GM12878 (cell line): ENCODE data around the gene CD248. TPM values are rescaled to one million over a fixed set of nuclear protein-coding genes. Genes with fewer than 3 reads are reported as not detected.

ENCODE experiments used
- BHLHE40 ChIP-seq, 2 experiments: fragments of 450-650 bp in 1 of 2; IDR thresholded peaks; 2 replicates each; pipeline ENCODE4 v1.6.1; 2011 to 2017; ENCODE audit warnings: low read depth in 2 of 2, borderline replicate concordance in 1 of 2, improper control_type of control experiment in 1 of 2, low read length in 1 of 2, mild to moderate bottlenecking in 1 of 2
- BRCA1 ChIP-seq: IDR thresholded peaks from 2 replicates; pipeline ENCODE4 v1.6.1; 2011; ENCODE audit warnings: low read depth, low read length, improper control_type of control experiment
- CHD4 ChIP-seq: fragments of 200-600 bp; sonication (generic); IDR thresholded peaks from 2 replicates; pipeline ENCODE4 v1.6.1; 2016; ENCODE audit warnings: mild to moderate bottlenecking
- GATAD2B ChIP-seq: fragments of 450-650 bp; conservative IDR thresholded peaks from 2 replicates; pipeline ENCODE4 v1.6.1; 2017; ENCODE audit warnings: low read depth, mild to moderate bottlenecking, moderate library complexity
- HDAC6 ChIP-seq: fragments of 200-600 bp; sonication (generic); IDR thresholded peaks from one replicate; pipeline ENCODE4 v1.8.0; 2017; ENCODE audit warnings: antibody characterized with exemption; ENCODE audit not compliant: unreplicated experiment
- JUND ChIP-seq: IDR thresholded peaks from 2 replicates; pipeline ENCODE4 v1.6.1; 2012; ENCODE audit warnings: low read depth, mild to moderate bottlenecking, low read length, improper control_type of control experiment, moderate library complexity
- KDM1A ChIP-seq: fragments of 200-600 bp; sonication (generic); IDR thresholded peaks from 2 replicates; pipeline ENCODE4 v1.6.1; 2016; ENCODE audit warnings: borderline replicate concordance
- MEF2B ChIP-seq: fragments of 450-650 bp; IDR thresholded peaks from 2 replicates; pipeline ENCODE4 v1.6.1; 2018; ENCODE audit warnings: mild to moderate bottlenecking, moderate library complexity; ENCODE audit not compliant: partially characterized antibody, poor library complexity, severe bottlenecking
- MYB ChIP-seq: fragments of 150-350 bp; IDR thresholded peaks from 2 replicates; pipeline ENCODE4 v1.6.1; 2014; ENCODE audit warnings: mild to moderate bottlenecking, low read depth, low read length, borderline replicate concordance
- NBN ChIP-seq: fragments of 450-650 bp; IDR thresholded peaks from 2 replicates; pipeline ENCODE4 v1.6.1; 2016
- NR2C2 ChIP-seq: IDR thresholded peaks from 2 replicates; pipeline ENCODE4 v1.6.1; 2011; ENCODE audit warnings: borderline replicate concordance, low read depth; ENCODE audit not compliant: control insufficient read depth, insufficient read length
- STAT3 ChIP-seq: IDR thresholded peaks from 2 replicates; pipeline ENCODE4 v1.6.1; 2011; ENCODE audit warnings: low read depth, low read length, improper control_type of control experiment
- YBX1 ChIP-seq: fragments of 450-650 bp; IDR thresholded peaks from 2 replicates; pipeline ENCODE4 v1.6.1; 2016; ENCODE audit warnings: antibody characterized with exemption
- ZNF217 ChIP-seq: fragments of 450-650 bp; IDR thresholded peaks from 2 replicates; pipeline ENCODE4 v1.6.1; 2017; ENCODE audit warnings: antibody characterized with exemption, mild to moderate bottlenecking
- polyA plus RNA-seq, 11 experiments: library from polyadenylated mRNA; depleted of rRNA in 4 of 11; unstranded in 6 of 11; stranded (reverse) in 5 of 11; fragments of >200 nt; fragmentation: Nextera tagmentation in 4 of 11; fragmentation: Illumina TruSeq in 1 of 11; extraction: Ambion mirVana in 4 of 11; extraction: Trizol in 1 of 11; gene quantifications; 1 replicate in 1 of 11; 2 replicates in 10 of 11; pipeline versions ENCODE4 v1.2.1 to v1.2.3, GENCODE V29; 2011 to 2016; ENCODE audit warnings: inconsistent platforms in 2 of 11, missing spikeins in 2 of 11, low read depth in 1 of 11
- total RNA-seq, 4 experiments: library from RNA; depleted of rRNA in 3 of 4; stranded (reverse); fragments of >200 nt in 3 of 4; fragmentation: Illumina TruSeq in 1 of 4; extraction: Trizol in 1 of 4; gene quantifications; 2 replicates each; pipeline versions ENCODE4 v1.2.1 to v1.2.3, GENCODE V29; 2013 to 2021
- TF ChIP-seq, protein P1 (sequence below): fragments of 450-650 bp; formaldehyde crosslinking; IDR thresholded peaks from 2 replicates; pipeline ENCODE4 v1.5.0; 2022; ENCODE audit warnings: mild to moderate bottlenecking, missing genetic modification characterization
- TF ChIP-seq, protein P2 (sequence below), 3 experiments: IDR thresholded peaks in 2 of 3; conservative IDR thresholded peaks in 1 of 3; 2 replicates each; pipeline ENCODE4 v1.5.1; 2011; ENCODE audit warnings: low read depth in 3 of 3, low read length in 3 of 3, mild to moderate bottlenecking in 3 of 3, control low read depth in 2 of 3, moderate library complexity in 2 of 3, inconsistent platforms in 1 of 3, mixed read lengths in 1 of 3; ENCODE audit not compliant: control insufficient read depth in 2 of 3, insufficient read depth in 1 of 3; ENCODE audit errors: extremely low read depth in 1 of 3
- TF ChIP-seq, protein P3 (sequence below): fragments of 450-650 bp; conservative IDR thresholded peaks from 2 replicates; pipeline ENCODE4 v1.6.1; 2017; ENCODE audit warnings: mild to moderate bottlenecking, moderate library complexity
- TF ChIP-seq, protein P4 (sequence below): IDR thresholded peaks from 2 replicates; pipeline ENCODE4 v1.6.1; 2011; ENCODE audit warnings: borderline replicate concordance, low read depth, mild to moderate bottlenecking, moderate library complexity, mixed read lengths, low read length; ENCODE audit not compliant: insufficient read depth; ENCODE audit errors: extremely low read length
- TF ChIP-seq, protein P5 (sequence below): IDR thresholded peaks from 2 replicates; pipeline ENCODE4 v1.6.1; 2012; ENCODE audit warnings: low read length, inconsistent platforms

CD248 gene
- total and polyA plus RNA-seq, 10 of the 15 experiments (the other 5 are each of a cell fraction or from before 2014, with no cell fraction given): 0.10 to 0.21 (median 0.20) TPM; not detected in 7

DNA sequence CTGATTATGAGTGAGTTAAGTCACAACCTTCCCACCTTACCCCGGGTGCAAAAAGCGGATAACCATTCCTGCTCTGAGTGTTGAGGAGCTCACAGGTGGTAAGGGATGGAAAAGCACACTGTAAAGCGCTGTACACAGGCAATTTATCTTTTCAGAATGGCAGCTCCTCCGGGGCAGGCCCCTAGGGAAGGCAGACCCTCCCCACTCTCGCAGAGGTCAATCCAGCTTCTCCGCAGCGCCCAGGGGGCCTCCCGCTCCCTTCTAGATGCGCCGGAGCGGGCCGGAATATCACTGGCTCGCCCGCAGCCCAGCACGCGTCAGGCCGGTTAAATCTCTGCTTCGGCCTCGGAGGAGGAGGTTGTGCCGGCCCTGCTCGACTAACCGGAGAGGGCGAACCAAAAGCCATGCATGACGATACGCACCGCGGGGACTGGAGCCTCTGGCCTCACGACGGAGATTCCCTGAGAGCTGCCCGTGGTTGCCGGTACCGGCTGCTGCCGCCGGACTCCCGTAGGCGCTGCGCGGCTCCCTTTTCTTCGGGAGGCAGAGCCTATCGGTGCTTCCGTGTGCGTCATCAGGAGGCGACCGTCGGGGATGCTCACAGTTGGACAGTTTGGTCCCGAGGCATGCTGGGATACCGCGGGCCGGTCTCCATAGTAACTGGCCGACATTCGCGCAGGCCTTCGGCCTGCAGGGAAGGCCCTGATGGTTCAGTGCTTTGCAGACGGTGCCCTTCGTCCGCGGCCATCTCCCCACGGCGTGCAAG lies 27.9 kb upstream of the CD248 start, which contains the start of gene BRMS1 (continued):
- TF ChIP-seq CHD4 (no peak), YBX1 (no peak), BHLHE40 (IDR thresholded peaks at IDR 0.05; ENCODE audit: borderline replicate concordance in 1 of 2, low read depth in 2 of 2, low read length in 1 of 2) (peak; percentile 8 to 34; a peak in 2 of 4 replicates), KDM1A (no peak), STAT3 (no peak), HDAC6 (peak; percentile 42), ZNF217 (no peak), BRCA1 (no peak), NR2C2 (no peak), GATAD2B (no peak), MYB (peak; percentile 94), JUND (no peak), NBN (peak; percentile 95), MEF2B (no peak)
- TF ChIP-seq, protein P1, sequence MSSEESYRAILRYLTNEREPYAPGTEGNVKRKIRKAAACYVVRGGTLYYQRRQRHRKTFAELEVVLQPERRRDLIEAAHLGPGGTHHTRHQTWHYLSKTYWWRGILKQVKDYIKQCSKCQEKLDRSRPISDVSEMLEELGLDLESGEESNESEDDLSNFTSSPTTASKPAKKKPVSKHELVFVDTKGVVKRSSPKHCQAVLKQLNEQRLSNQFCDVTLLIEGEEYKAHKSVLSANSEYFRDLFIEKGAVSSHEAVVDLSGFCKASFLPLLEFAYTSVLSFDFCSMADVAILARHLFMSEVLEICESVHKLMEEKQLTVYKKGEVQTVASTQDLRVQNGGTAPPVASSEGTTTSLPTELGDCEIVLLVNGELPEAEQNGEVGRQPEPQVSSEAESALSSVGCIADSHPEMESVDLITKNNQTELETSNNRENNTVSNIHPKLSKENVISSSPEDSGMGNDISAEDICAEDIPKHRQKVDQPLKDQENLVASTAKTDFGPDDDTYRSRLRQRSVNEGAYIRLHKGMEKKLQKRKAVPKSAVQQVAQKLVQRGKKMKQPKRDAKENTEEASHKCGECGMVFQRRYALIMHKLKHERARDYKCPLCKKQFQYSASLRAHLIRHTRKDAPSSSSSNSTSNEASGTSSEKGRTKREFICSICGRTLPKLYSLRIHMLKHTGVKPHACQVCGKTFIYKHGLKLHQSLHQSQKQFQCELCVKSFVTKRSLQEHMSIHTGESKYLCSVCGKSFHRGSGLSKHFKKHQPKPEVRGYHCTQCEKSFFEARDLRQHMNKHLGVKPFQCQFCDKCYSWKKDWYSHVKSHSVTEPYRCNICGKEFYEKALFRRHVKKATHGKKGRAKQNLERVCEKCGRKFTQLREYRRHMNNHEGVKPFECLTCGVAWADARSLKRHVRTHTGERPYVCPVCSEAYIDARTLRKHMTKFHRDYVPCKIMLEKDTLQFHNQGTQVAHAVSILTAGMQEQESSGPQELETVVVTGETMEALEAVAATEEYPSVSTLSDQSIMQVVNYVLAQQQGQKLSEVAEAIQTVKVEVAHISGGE (CRISPR knock-in tag): no peak
- TF ChIP-seq, protein P2, sequence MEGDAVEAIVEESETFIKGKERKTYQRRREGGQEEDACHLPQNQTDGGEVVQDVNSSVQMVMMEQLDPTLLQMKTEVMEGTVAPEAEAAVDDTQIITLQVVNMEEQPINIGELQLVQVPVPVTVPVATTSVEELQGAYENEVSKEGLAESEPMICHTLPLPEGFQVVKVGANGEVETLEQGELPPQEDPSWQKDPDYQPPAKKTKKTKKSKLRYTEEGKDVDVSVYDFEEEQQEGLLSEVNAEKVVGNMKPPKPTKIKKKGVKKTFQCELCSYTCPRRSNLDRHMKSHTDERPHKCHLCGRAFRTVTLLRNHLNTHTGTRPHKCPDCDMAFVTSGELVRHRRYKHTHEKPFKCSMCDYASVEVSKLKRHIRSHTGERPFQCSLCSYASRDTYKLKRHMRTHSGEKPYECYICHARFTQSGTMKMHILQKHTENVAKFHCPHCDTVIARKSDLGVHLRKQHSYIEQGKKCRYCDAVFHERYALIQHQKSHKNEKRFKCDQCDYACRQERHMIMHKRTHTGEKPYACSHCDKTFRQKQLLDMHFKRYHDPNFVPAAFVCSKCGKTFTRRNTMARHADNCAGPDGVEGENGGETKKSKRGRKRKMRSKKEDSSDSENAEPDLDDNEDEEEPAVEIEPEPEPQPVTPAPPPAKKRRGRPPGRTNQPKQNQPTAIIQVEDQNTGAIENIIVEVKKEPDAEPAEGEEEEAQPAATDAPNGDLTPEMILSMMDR (IDR thresholded peaks at IDR 0.05 in 2 of 3, conservative IDR thresholded peaks at IDR 0.05 in 1 of 3; ENCODE audit: control insufficient read depth in 2 of 3, extremely low read depth in 1 of 3, insufficient read depth in 1 of 3, low read depth in 3 of 3, low read length in 3 of 3): peak in 2 of 3 experiments; percentile 13 to 16; a peak in 1 of 6 replicates
- TF ChIP-seq, protein P3, sequence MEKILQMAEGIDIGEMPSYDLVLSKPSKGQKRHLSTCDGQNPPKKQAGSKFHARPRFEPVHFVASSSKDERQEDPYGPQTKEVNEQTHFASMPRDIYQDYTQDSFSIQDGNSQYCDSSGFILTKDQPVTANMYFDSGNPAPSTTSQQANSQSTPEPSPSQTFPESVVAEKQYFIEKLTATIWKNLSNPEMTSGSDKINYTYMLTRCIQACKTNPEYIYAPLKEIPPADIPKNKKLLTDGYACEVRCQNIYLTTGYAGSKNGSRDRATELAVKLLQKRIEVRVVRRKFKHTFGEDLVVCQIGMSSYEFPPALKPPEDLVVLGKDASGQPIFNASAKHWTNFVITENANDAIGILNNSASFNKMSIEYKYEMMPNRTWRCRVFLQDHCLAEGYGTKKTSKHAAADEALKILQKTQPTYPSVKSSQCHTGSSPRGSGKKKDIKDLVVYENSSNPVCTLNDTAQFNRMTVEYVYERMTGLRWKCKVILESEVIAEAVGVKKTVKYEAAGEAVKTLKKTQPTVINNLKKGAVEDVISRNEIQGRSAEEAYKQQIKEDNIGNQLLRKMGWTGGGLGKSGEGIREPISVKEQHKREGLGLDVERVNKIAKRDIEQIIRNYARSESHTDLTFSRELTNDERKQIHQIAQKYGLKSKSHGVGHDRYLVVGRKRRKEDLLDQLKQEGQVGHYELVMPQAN: peak; percentile 96
- TF ChIP-seq, protein P4, sequence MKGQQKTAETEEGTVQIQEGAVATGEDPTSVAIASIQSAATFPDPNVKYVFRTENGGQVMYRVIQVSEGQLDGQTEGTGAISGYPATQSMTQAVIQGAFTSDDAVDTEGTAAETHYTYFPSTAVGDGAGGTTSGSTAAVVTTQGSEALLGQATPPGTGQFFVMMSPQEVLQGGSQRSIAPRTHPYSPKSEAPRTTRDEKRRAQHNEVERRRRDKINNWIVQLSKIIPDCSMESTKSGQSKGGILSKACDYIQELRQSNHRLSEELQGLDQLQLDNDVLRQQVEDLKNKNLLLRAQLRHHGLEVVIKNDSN: no peak
- TF ChIP-seq, protein P5, sequence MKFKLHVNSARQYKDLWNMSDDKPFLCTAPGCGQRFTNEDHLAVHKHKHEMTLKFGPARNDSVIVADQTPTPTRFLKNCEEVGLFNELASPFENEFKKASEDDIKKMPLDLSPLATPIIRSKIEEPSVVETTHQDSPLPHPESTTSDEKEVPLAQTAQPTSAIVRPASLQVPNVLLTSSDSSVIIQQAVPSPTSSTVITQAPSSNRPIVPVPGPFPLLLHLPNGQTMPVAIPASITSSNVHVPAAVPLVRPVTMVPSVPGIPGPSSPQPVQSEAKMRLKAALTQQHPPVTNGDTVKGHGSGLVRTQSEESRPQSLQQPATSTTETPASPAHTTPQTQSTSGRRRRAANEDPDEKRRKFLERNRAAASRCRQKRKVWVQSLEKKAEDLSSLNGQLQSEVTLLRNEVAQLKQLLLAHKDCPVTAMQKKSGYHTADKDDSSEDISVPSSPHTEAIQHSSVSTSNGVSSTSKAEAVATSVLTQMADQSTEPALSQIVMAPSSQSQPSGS: no peak
